AG10803 (cell line): ENCODE data around the gene C1orf159.
"Not testable (repeated sequence)": the region's sequence is repeated elsewhere in the genome, so short reads cannot be mapped to it uniquely, and the experiment has no call there.

Experiments used
- DNase-seq: peaks from one replicate; pipeline ENCODE4 v3.0.0; 2010; ENCODE audit warnings: low read depth
- H3K4me3 ChIP-seq: 2 replicates; pipeline ENCODE4 v1.5.1; 2011; ENCODE audit warnings: mild to moderate bottlenecking, low read length, control low read depth
- TF ChIP-seq, protein P1 (sequence below): conservative IDR thresholded peaks from 2 replicates; pipeline ENCODE4 v1.5.1; 2011; ENCODE audit warnings: mild to moderate bottlenecking, low read length, control low read depth, inconsistent platforms

The C1orf159 gene

DNA sequence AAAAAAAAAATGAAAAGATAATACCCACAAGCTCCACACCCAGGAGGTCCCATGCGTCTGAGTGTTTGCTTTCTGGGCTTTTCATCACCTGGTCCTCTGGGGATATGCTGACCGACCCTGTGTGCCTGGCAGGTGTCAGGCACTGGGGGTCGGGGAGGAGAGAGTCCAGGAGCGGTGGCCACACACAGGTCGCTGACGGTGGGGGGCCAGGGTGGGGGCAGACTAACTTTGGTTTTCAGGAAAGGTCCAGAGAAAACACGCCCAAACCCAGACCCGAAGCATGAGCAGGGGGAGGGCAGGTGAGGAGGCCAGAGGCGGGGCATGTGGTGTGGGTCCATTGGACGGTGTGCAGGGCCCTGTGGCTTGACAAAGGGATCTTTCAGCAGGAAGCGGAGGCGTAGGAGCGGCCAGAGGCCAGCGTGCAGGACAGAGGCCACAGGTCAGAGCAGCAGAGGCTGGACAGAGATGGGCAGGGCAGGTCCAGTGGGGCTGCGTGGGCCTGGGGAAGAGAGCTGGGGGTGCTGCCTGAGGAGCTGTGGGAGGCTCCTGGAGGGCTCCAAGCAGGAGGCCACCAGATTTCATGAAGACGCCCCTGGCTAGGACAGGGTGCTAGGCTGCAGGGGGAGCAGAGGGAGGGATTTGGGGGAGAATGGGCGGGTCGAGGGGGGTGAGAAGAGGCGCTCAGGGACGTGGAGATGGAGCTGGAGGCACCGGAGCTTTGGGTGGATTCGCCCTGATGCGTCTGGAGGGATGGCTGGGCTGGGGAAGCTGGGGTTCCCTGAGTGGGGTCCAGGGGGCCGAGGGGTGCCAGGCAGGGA lies 57.6 kb downstream of the C1orf159 start:
- TF ChIP-seq, protein P1, sequence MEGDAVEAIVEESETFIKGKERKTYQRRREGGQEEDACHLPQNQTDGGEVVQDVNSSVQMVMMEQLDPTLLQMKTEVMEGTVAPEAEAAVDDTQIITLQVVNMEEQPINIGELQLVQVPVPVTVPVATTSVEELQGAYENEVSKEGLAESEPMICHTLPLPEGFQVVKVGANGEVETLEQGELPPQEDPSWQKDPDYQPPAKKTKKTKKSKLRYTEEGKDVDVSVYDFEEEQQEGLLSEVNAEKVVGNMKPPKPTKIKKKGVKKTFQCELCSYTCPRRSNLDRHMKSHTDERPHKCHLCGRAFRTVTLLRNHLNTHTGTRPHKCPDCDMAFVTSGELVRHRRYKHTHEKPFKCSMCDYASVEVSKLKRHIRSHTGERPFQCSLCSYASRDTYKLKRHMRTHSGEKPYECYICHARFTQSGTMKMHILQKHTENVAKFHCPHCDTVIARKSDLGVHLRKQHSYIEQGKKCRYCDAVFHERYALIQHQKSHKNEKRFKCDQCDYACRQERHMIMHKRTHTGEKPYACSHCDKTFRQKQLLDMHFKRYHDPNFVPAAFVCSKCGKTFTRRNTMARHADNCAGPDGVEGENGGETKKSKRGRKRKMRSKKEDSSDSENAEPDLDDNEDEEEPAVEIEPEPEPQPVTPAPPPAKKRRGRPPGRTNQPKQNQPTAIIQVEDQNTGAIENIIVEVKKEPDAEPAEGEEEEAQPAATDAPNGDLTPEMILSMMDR: no peak
- H3K4me3 ChIP-seq: no peak overlapping the region
- DNase-seq: no peak

DNA sequence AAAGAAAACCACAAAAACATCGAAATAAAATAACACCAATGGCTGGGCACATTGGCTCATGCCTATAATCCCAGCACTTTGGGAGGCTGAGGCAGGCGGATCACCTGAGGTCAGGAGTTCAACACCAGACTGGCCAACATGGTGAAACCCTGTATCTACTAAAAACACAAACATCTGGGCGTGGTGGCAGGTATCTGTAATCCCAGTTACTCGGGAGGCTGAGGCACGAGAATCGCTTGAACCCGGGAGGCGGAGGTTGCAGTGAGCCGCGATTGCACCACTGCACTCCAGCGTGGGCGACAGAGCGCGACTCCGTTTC lies 58.2 kb downstream of the C1orf159 start:
- DNase-seq: not testable (repeated sequence)

DNA sequence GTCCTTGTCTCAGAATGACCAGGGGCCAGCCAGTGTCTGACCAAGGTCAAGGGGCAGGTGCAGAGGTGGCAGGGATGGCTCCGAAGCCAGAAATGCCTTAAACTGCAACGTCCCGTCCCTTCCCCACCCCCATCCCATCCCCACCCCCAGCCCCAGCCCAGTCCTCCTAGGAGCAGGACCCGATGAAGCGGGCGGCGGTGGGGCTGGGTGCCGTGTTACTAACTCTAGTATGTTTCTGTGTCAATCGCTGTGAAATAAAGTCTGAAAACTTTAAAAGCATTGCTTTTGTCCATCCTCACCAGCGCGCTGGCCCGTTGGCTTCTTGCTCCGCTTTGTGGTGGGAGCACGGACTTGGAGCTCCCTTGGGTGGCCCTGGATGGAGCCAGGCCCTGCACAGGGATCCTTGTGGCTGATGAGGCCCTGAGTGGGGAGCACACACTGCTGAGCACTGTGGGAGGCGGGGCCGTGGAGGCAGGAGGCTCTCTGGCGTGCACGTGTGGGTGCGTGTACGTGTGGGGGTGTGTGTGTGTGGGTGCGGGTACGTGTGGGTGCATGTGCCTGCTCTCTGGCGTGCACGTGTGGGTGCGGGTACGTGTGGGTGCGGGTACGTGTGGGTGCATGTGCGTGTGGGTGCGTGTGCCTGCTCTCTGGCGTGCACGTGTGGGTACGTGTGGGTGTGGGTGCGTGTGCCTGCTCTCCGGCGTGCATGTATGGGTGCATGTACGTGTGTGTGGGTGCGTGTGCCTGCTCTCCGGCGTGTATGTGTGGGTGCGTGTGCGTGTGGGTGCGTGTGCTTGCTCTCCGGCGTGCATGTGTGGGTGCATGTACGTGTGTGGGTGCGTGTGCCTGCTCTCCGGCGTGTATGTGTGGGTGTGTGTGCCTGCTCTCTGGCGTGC lies 59.8 kb downstream of the C1orf159 start:
- DNase-seq: no peak
- no peak overlapping the region for H3K4me3 ChIP-seq
- TF ChIP-seq, protein P1: no peak

More for the DNA sequence above, 58.2 kb downstream of the C1orf159 start:
- H3K4me3 ChIP-seq: not testable (repeated sequence)

DNA sequence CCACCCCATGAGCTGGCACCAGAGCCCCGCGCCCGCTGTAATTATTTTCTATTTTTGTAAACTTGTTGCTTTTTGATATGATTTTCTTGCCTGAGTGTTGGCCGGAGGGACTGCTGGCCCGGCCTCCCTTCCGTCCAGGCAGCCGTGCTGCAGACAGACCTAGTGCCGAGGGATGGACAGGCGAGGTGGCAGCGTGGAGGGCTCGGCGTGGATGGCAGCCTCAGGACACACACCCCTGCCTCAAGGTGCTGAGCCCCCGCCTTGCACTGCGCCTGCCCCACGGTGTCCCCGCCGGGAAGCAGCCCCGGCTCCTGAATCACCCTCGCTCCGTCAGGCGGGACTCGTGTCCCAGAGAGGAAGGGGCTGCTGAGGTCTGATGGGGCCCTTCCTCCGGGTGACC lies 60.9 kb downstream of the C1orf159 start:
- no peak overlapping the region for H3K4me3 ChIP-seq
- TF ChIP-seq, protein P1: no peak
- DNase-seq: no peak

DNA sequence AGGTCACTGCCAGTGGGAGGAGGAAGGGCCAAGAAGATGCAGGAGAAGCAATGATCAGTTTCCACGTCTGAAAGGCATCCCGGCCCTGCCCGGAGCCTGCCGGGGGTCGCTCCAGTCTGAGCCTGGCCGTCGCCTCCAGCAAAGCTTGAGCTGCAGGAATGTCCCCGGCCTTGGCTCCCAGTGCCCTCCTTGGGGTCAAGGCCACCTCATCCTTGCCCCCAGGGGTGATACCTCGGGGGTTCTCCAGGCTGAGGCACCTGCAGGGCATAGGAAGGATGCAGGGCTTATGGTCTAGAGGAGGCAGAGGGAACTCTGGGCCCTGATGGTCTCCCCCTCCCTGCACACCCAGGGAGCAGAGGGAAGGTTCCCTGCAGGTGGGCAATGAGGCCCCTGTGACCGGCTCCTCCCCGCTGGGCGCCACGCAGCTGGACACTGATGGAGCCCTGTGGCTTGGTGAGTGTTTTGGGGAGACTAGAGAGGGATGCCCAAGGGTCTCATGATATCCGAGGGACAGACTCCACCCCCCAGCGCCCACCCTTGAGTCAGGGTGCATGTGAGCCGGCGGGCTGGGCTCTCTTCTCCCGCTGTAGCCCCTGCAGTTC lies 61.7 kb downstream of the C1orf159 start:
- TF ChIP-seq, protein P1: no peak
- no peak overlapping the region for H3K4me3 ChIP-seq
- DNase-seq: no peak

DNA sequence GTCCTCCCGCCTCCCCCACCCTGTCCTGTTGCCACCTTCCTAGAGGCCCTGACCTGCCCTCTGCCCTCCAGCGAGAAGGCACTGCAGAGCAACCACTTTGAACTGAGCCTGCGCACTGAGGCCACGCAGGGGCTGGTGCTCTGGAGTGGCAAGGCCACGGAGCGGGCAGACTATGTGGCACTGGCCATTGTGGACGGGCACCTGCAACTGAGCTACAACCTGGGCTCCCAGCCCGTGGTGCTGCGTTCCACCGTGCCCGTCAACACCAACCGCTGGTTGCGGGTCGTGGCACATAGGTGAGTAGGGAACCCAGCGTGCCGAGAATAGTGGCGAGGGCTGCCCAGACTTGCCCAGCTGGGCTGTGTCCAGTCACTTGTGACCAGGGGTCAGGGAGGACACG lies 62.2 kb downstream of the C1orf159 start:
- DNase-seq: no peak
- no peak overlapping the region for H3K4me3 ChIP-seq
- TF ChIP-seq, protein P1: no peak

DNA sequence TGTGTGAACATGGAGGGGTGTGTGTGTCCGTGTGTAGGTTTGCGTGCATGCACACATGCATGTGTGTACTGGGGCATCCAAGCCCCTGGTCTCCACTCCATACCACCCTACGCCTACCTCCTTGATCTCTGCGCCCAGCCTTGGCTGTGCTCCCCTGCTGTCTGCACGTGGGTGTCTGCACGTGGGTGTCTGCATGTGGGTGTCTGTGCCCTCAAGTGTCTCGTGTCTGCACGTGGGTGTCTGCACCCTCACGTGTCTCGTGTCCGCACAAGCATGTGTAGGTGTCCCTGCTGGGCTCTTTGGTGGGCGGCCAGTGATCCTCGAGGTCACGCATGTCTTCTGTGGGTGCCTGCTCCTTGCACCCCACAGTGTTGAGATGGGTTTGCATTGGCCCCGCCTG lies 62.9 kb downstream of the C1orf159 start:
- TF ChIP-seq, protein P1: no peak
- DNase-seq: no peak
- no peak overlapping the region for H3K4me3 ChIP-seq
